HG03469 (cell line): Measurements from ENCODE around the gene ST6GALNAC3.

Experiments used
- ATAC-seq: cut with Tn5 transposase; IDR thresholded peaks from one replicate; pipeline ENCODE4 v1.9.1; 2021; ENCODE audit warnings: mild to moderate bottlenecking, moderate library complexity, moderate number of reproducible peaks; ENCODE audit not compliant: unreplicated experiment

The ST6GALNAC3 gene

GRCh38 chr1:76562292-76562691 is 487.7 kb downstream of the ST6GALNAC3 start:
- no peak for ATAC-seq

- no peak for ATAC-seq
Measured at GRCh38 chr1:76568573-76569238, 494.2 kb downstream of the ST6GALNAC3 start.

GRCh38 chr1:76571248-76571647 is 496.7 kb downstream of the ST6GALNAC3 start:
- no peak for ATAC-seq

GRCh38 chr1:76572229-76572628 is 497.7 kb downstream of the ST6GALNAC3 start:
- no peak for ATAC-seq

- ATAC-seq, result no peak
Measured at GRCh38 chr1:76576876-76577524, 502.5 kb downstream of the ST6GALNAC3 start.

- no peak for ATAC-seq
Measured at GRCh38 chr1:76577525-76578185, 503.1 kb downstream of the ST6GALNAC3 start.

GRCh38 chr1:76580206-76580605 is 505.7 kb downstream of the ST6GALNAC3 start:
- no peak for ATAC-seq

GRCh38 chr1:76581712-76582111 is 507.2 kb downstream of the ST6GALNAC3 start:
- no peak for ATAC-seq

- ATAC-seq, result no peak
Measured at GRCh38 chr1:76583235-76583868, 508.8 kb downstream of the ST6GALNAC3 start.

GRCh38 chr1:76583875-76584477 is 509.4 kb downstream of the ST6GALNAC3 start:
- no peak for ATAC-seq

- ATAC-seq, result no peak
Measured at GRCh38 chr1:76585980-76586674, 511.6 kb downstream of the ST6GALNAC3 start.

- ATAC-seq, result no peak
Measured at GRCh38 chr1:76587212-76587611, 512.7 kb downstream of the ST6GALNAC3 start.

- ATAC-seq, result no peak
Measured at GRCh38 chr1:76591461-76591860, 516.9 kb downstream of the ST6GALNAC3 start.

- ATAC-seq, result no peak
Measured at GRCh38 chr1:76591963-76592362, 517.4 kb downstream of the ST6GALNAC3 start.

GRCh38 chr1:76593141-76593540 is 518.6 kb downstream of the ST6GALNAC3 start:
- no peak for ATAC-seq

GRCh38 chr1:76593618-76594017 is 519.1 kb downstream of the ST6GALNAC3 start:
- ATAC-seq, result no peak

- ATAC-seq, result no peak
Measured at GRCh38 chr1:76595024-76595423, 520.5 kb downstream of the ST6GALNAC3 start.

GRCh38 chr1:76601465-76601864 is 526.9 kb downstream of the ST6GALNAC3 start:
- ATAC-seq, result no peak

- ATAC-seq, result no peak
Measured at GRCh38 chr1:76607717-76608116, 533.2 kb downstream of the ST6GALNAC3 start.

- ATAC-seq, result no peak
Measured at GRCh38 chr1:76611770-76612445, 537.4 kb downstream of the ST6GALNAC3 start.
